ENCODE data around the gene RNF212.
"Not testable (repeated sequence)": the region's sequence is repeated elsewhere in the genome, so short reads cannot be mapped to it uniquely, and the experiment has no call there.

Gene RNF212

GRCh38 chr4:1058198-1058996, 55.0 kb downstream of the RNF212 start:
- Histone ChIP-seq H2AFZ (no peak overlapping the region), H3K36me3 (ENCODE audit: control insufficient read depth, insufficient read depth, low read length) (no peaks in the 10 kb centered on the region), H3K4me1 (no peaks in the 10 kb centered on the region), H3K27ac (no peak overlapping the region), H3K9me3 (ENCODE audit: control insufficient read depth, low read length) (no peaks in the 10 kb centered on the region), H3K79me2 (no peaks in the 10 kb centered on the region), H3K4me2 (ENCODE audit: low read length) (no peak overlapping the region), H3K9ac (no peak overlapping the region), H3K27me3 (ENCODE audit: control insufficient read depth, insufficient read depth, low read length) (no peaks in the 10 kb centered on the region), H3K4me3 (ENCODE audit: low read depth, low read length) (no peak overlapping the region)
- TF ChIP-seq CTCF (IDR thresholded peaks at IDR 0.05) = no peak

- no peaks in the 10 kb centered on the region for H3K9me3 ChIP-seq (ENCODE audit: control insufficient read depth, low read length)
- no peaks in the 10 kb centered on the region for H3K27me3 ChIP-seq (ENCODE audit: control insufficient read depth, insufficient read depth, low read length)
- H3K4me1 ChIP-seq = no peaks in the 10 kb centered on the region
- H3K36me3 ChIP-seq (ENCODE audit: control insufficient read depth, insufficient read depth, low read length) = no peaks in the 10 kb centered on the region
- no peak overlapping the region for H2AFZ ChIP-seq
- TF ChIP-seq CTCF (IDR thresholded peaks at IDR 0.05) = no peak
- no peak overlapping the region for H3K27ac ChIP-seq
- H3K4me3 ChIP-seq (ENCODE audit: low read depth, low read length) = no peak overlapping the region
- no peak overlapping the region for H3K9ac ChIP-seq
- no peaks in the 10 kb centered on the region for H3K79me2 ChIP-seq
- no peak overlapping the region for H3K4me2 ChIP-seq (ENCODE audit: low read length)
Measured at GRCh38 chr4:1057403-1057745, 56.0 kb downstream of the RNF212 start.

- H3K9me3 ChIP-seq (ENCODE audit: control insufficient read depth, low read length) = no peaks in the 10 kb centered on the region
- H2AFZ ChIP-seq = no peak overlapping the region
- no peak overlapping the region for H3K9ac ChIP-seq
- H3K36me3 ChIP-seq (ENCODE audit: control insufficient read depth, insufficient read depth, low read length) = no peaks in the 10 kb centered on the region
- no peak overlapping the region for H3K4me2 ChIP-seq (ENCODE audit: low read length)
- no peak overlapping the region for H3K27ac ChIP-seq
- H3K27me3 ChIP-seq (ENCODE audit: control insufficient read depth, insufficient read depth, low read length) = no peaks in the 10 kb centered on the region
- no peak for TF ChIP-seq CTCF (IDR thresholded peaks at IDR 0.05)
- no peak overlapping the region for H3K4me3 ChIP-seq (ENCODE audit: low read depth, low read length)
- no peaks in the 10 kb centered on the region for H3K4me1 ChIP-seq
- H3K79me2 ChIP-seq = no peaks in the 10 kb centered on the region
Measured at GRCh38 chr4:1056671-1057402, 56.5 kb downstream of the RNF212 start.

GRCh38 chr4:1055721-1056590, 57.4 kb downstream of the RNF212 start:
- no peak for TF ChIP-seq CTCF (IDR thresholded peaks at IDR 0.05)
- Histone ChIP-seq H3K4me1 (no peaks in the 10 kb centered on the region), H3K9me3 (ENCODE audit: control insufficient read depth, low read length) (no peaks in the 10 kb centered on the region), H3K79me2 (no peaks in the 10 kb centered on the region), H3K4me2 (ENCODE audit: low read length) (peak overlapping the region; percentile 0), H3K4me3 (ENCODE audit: low read depth, low read length) (no peak overlapping the region), H2AFZ (no peak overlapping the region), H3K36me3 (ENCODE audit: control insufficient read depth, insufficient read depth, low read length) (no peaks in the 10 kb centered on the region), H3K27ac (no peak overlapping the region), H3K27me3 (ENCODE audit: control insufficient read depth, insufficient read depth, low read length) (no peaks in the 10 kb centered on the region), H3K9ac (no peak overlapping the region)

- not testable (repeated sequence) for H3K4me1 ChIP-seq; H2AFZ ChIP-seq; H3K79me2 ChIP-seq; H3K9ac ChIP-seq; H3K27ac ChIP-seq; H3K9me3 ChIP-seq (ENCODE audit: control insufficient read depth, low read length); H3K27me3 ChIP-seq (ENCODE audit: control insufficient read depth, insufficient read depth, low read length); H3K4me3 ChIP-seq (ENCODE audit: low read depth, low read length); H3K36me3 ChIP-seq (ENCODE audit: control insufficient read depth, insufficient read depth, low read length)
- H3K4me2 ChIP-seq (ENCODE audit: low read length) = peak overlapping the region; percentile 0
Measured at GRCh38 chr4:1055243-1055701, 58.1 kb downstream of the RNF212 start.

GRCh38 chr4:1054696-1055242, 58.6 kb downstream of the RNF212 start:
- H2AFZ ChIP-seq; H3K9me3 ChIP-seq (ENCODE audit: control insufficient read depth, low read length); H3K79me2 ChIP-seq; H3K4me1 ChIP-seq; H3K4me2 ChIP-seq (ENCODE audit: low read length); H3K4me3 ChIP-seq (ENCODE audit: low read depth, low read length); H3K27me3 ChIP-seq (ENCODE audit: control insufficient read depth, insufficient read depth, low read length); H3K27ac ChIP-seq; H3K36me3 ChIP-seq (ENCODE audit: control insufficient read depth, insufficient read depth, low read length); H3K9ac ChIP-seq: not testable (repeated sequence)

- not testable (repeated sequence) for H3K4me3 ChIP-seq (ENCODE audit: low read depth, low read length)
Measured at GRCh38 chr4:1053891-1054290, 59.5 kb downstream of the RNF212 start.

More at GRCh38 chr4:1053891-1054290, 59.5 kb downstream of the RNF212 start:
- H2AFZ ChIP-seq; H3K4me1 ChIP-seq; H3K9ac ChIP-seq; H3K36me3 ChIP-seq (ENCODE audit: control insufficient read depth, insufficient read depth, low read length); H3K79me2 ChIP-seq; H3K27me3 ChIP-seq (ENCODE audit: control insufficient read depth, insufficient read depth, low read length); H3K4me2 ChIP-seq (ENCODE audit: low read length); H3K27ac ChIP-seq; H3K9me3 ChIP-seq (ENCODE audit: control insufficient read depth, low read length): not testable (repeated sequence)
